Measurements from ENCODE around the gene CCDC54.

The CCDC54 gene

GRCh38 chr3:107411779-107412178 lies 34.5 kb downstream of the CCDC54 start:
- Histone ChIP-seq H3K4me2 (ENCODE audit: low read length) (no peak overlapping the region), H3K27me3 (ENCODE audit: control insufficient read depth, insufficient read depth, low read length) (no peaks in the 10 kb centered on the region), H3K27ac (no peak overlapping the region), H2AFZ (no peak overlapping the region), H3K9ac (no peak overlapping the region), H3K4me3 (ENCODE audit: low read depth, low read length) (no peak overlapping the region), H3K9me3 (ENCODE audit: control insufficient read depth, low read length) (no peaks in the 10 kb centered on the region), H3K36me3 (ENCODE audit: control insufficient read depth, insufficient read depth, low read length) (no peaks in the 10 kb centered on the region), H3K79me2 (peaks cover 34% of the 10 kb centered on the region), H3K4me1 (peaks cover 9% of the 10 kb centered on the region)
- TF ChIP-seq CTCF (IDR thresholded peaks at IDR 0.05) = no peak

GRCh38 chr3:107412376-107412775 lies 35.1 kb downstream of the CCDC54 start:
- Histone ChIP-seq H3K4me2 (ENCODE audit: low read length) (no peak overlapping the region), H3K79me2 (peaks cover 35% of the 10 kb centered on the region), H2AFZ (no peak overlapping the region), H3K4me3 (ENCODE audit: low read depth, low read length) (no peak overlapping the region), H3K4me1 (peaks cover 9% of the 10 kb centered on the region), H3K9ac (no peak overlapping the region), H3K36me3 (ENCODE audit: control insufficient read depth, insufficient read depth, low read length) (no peaks in the 10 kb centered on the region), H3K27me3 (ENCODE audit: control insufficient read depth, insufficient read depth, low read length) (no peaks in the 10 kb centered on the region), H3K27ac (no peak overlapping the region), H3K9me3 (ENCODE audit: control insufficient read depth, low read length) (no peaks in the 10 kb centered on the region)
- no peak for TF ChIP-seq CTCF (IDR thresholded peaks at IDR 0.05)

- no peak for TF ChIP-seq CTCF (IDR thresholded peaks at IDR 0.05)
- Histone ChIP-seq H3K27me3 (ENCODE audit: control insufficient read depth, insufficient read depth, low read length) (no peaks in the 10 kb centered on the region), H3K36me3 (ENCODE audit: control insufficient read depth, insufficient read depth, low read length) (no peaks in the 10 kb centered on the region), H3K9ac (no peak overlapping the region), H3K9me3 (ENCODE audit: control insufficient read depth, low read length) (no peaks in the 10 kb centered on the region), H3K27ac (no peak overlapping the region), H3K4me3 (ENCODE audit: low read depth, low read length) (no peak overlapping the region), H3K4me2 (ENCODE audit: low read length) (no peak overlapping the region), H2AFZ (no peak overlapping the region), H3K79me2 (peaks cover 40% of the 10 kb centered on the region), H3K4me1 (peaks cover 3% of the 10 kb centered on the region)
These were observed 36.0 kb downstream of the CCDC54 start for GRCh38 chr3:107413264-107413663.

GRCh38 chr3:107414325-107414964 lies 37.2 kb downstream of the CCDC54 start:
- Histone ChIP-seq H3K36me3 (ENCODE audit: control insufficient read depth, insufficient read depth, low read length) (no peaks in the 10 kb centered on the region), H3K27ac (no peak overlapping the region), H2AFZ (no peak overlapping the region), H3K9me3 (ENCODE audit: control insufficient read depth, low read length) (no peaks in the 10 kb centered on the region), H3K9ac (no peak overlapping the region), H3K27me3 (ENCODE audit: control insufficient read depth, insufficient read depth, low read length) (no peaks in the 10 kb centered on the region), H3K4me2 (ENCODE audit: low read length) (no peak overlapping the region), H3K79me2 (peaks cover 29% of the 10 kb centered on the region), H3K4me1 (peaks cover 3% of the 10 kb centered on the region), H3K4me3 (ENCODE audit: low read depth, low read length) (no peak overlapping the region)
- no peak for TF ChIP-seq CTCF (IDR thresholded peaks at IDR 0.05)

GRCh38 chr3:107416138-107416537 lies 38.9 kb downstream of the CCDC54 start:
- Histone ChIP-seq H3K27me3 (ENCODE audit: control insufficient read depth, insufficient read depth, low read length) (no peaks in the 10 kb centered on the region), H3K4me1 (peaks cover 1% of the 10 kb centered on the region), H3K9ac (no peak overlapping the region), H3K4me3 (ENCODE audit: low read depth, low read length) (no peak overlapping the region), H3K9me3 (ENCODE audit: control insufficient read depth, low read length) (no peaks in the 10 kb centered on the region), H3K79me2 (peaks cover 26% of the 10 kb centered on the region), H2AFZ (no peak overlapping the region), H3K36me3 (ENCODE audit: control insufficient read depth, insufficient read depth, low read length) (no peaks in the 10 kb centered on the region), H3K4me2 (ENCODE audit: low read length) (no peak overlapping the region), H3K27ac (no peak overlapping the region)
- TF ChIP-seq CTCF (IDR thresholded peaks at IDR 0.05) = no peak

Data from parathyroid adenoma (tissue), 2 donors.